ENCODE measurements around the gene HSPA1L. TPM values are rescaled to one million over a fixed set of nuclear protein-coding genes. Genes with fewer than 3 reads are reported as not detected.
A peak's percentile ranks its signal among the peaks of the same experiment; 100 is the strongest.

HSPA1L gene
- total RNA-seq, 1 donor from 2014 or later, result 0.49 TPM

- no peaks in the 10 kb centered on the region for H3K79me2 ChIP-seq (ENCODE audit: low read depth)
- no peaks in the 10 kb centered on the region for H3K9me3 ChIP-seq (ENCODE audit: low read depth)
- Mint-ChIP-seq H3K27me3 (ENCODE audit: insufficient read depth, low read depth) (no peaks in the 10 kb centered on the region), H3K27ac (peak within 1 kb of the TSS; percentile 21), H3K4me1 (peaks cover 6% of the 10 kb centered on the region), H3K9me3 (no peaks in the 10 kb centered on the region), H3K4me3 (no peak within 1 kb of the TSS), H3K36me3 (peaks cover 4% of the 10 kb centered on the region)
- TF ChIP-seq EZH2phosphoT487 (IDR thresholded peaks at IDR 0.05) (no peak), CTCF (IDR thresholded peaks at IDR 0.05) (no peak), EZH2 (IDR thresholded peaks at IDR 0.05) (no peak)
- no peak for DNase-seq (ENCODE audit: low spot score)
- H3K4me2 ChIP-seq, result no peak within 1 kb of the TSS
- no peak within 1 kb of the TSS for H3K27ac ChIP-seq
- H3K27me3 ChIP-seq, result no peaks in the 10 kb centered on the region
- H3K36me3 ChIP-seq, result no peaks in the 10 kb centered on the region
- H4K20me1 ChIP-seq (ENCODE audit: low read depth), result no peaks in the 10 kb centered on the region
- H2AFZ ChIP-seq (replicated peaks), result no peak within 1 kb of the TSS
- H3F3A ChIP-seq (ENCODE audit: low read depth), result no peaks in the 10 kb centered on the region
- no peaks in the 10 kb centered on the region for H3K4me1 ChIP-seq
- H3K9ac ChIP-seq, result no peak within 1 kb of the TSS
- no peak within 1 kb of the TSS for H3K4me3 ChIP-seq
Observed at GRCh38 chr6:31776989-31777666, 38.0 kb downstream of the HSPA1L start, which contains the start of gene VWA7. TSS of gene VWA7 (minus strand) at chr6:31777328. CDS start at chr6:31776779, 549 bp downstream.

- Histone ChIP-seq H3K27ac (no peak overlapping the region), H3K4me3 (no peak overlapping the region), H3K9me3 (ENCODE audit: low read depth) (no peaks in the 10 kb centered on the region), H3K36me3 (no peaks in the 10 kb centered on the region), H4K20me1 (ENCODE audit: low read depth) (no peaks in the 10 kb centered on the region), H3K79me2 (ENCODE audit: low read depth) (no peaks in the 10 kb centered on the region), H2AFZ (replicated peaks) (no peak overlapping the region), H3K9ac (no peak overlapping the region), H3K4me1 (no peaks in the 10 kb centered on the region), H3K4me2 (no peak overlapping the region), H3K27me3 (no peaks in the 10 kb centered on the region), H3F3A (ENCODE audit: low read depth) (no peaks in the 10 kb centered on the region)
- no peaks in the 10 kb centered on the region for H3K9me3 Mint-ChIP-seq
- H3K4me1 Mint-ChIP-seq, result peaks cover 6% of the 10 kb centered on the region
- no peaks in the 10 kb centered on the region for H3K27me3 Mint-ChIP-seq (ENCODE audit: insufficient read depth, low read depth)
- DNase-seq (ENCODE audit: low spot score), result no peak
- TF ChIP-seq CTCF (IDR thresholded peaks at IDR 0.05), result no peak
- no peak for TF ChIP-seq EZH2 (IDR thresholded peaks at IDR 0.05)
- TF ChIP-seq EZH2phosphoT487 (IDR thresholded peaks at IDR 0.05), result no peak
- H3K4me3 Mint-ChIP-seq, result no peak overlapping the region
- H3K27ac Mint-ChIP-seq, result peak overlapping the region; percentile 14
- H3K36me3 Mint-ChIP-seq, result peaks cover 4% of the 10 kb centered on the region
Observed at GRCh38 chr6:31776485-31776988, 38.5 kb downstream of the HSPA1L start.

GRCh38 chr6:31775633-31776484, 39.2 kb downstream of the HSPA1L start:
- H3F3A ChIP-seq (ENCODE audit: low read depth), result no peaks in the 10 kb centered on the region
- H3K4me1 ChIP-seq, result no peaks in the 10 kb centered on the region
- Mint-ChIP-seq H3K36me3 (peaks cover 4% of the 10 kb centered on the region), H3K27me3 (ENCODE audit: insufficient read depth, low read depth) (peaks cover 2% of the 10 kb centered on the region), H3K4me3 (no peak overlapping the region), H3K4me1 (peaks cover 6% of the 10 kb centered on the region), H3K9me3 (no peaks in the 10 kb centered on the region), H3K27ac (peak overlapping the region; percentile 34)
- H3K9me3 ChIP-seq (ENCODE audit: low read depth), result no peaks in the 10 kb centered on the region
- no peaks in the 10 kb centered on the region for H3K36me3 ChIP-seq
- no peaks in the 10 kb centered on the region for H3K27me3 ChIP-seq
- no peak overlapping the region for H3K27ac ChIP-seq
- H3K79me2 ChIP-seq (ENCODE audit: low read depth), result no peaks in the 10 kb centered on the region
- no peak overlapping the region for H3K4me2 ChIP-seq
- DNase-seq (ENCODE audit: low spot score), result no peak
- no peak overlapping the region for H3K4me3 ChIP-seq
- no peak overlapping the region for H2AFZ ChIP-seq (replicated peaks)
- H3K9ac ChIP-seq, result no peak overlapping the region
- no peaks in the 10 kb centered on the region for H4K20me1 ChIP-seq (ENCODE audit: low read depth)
- TF ChIP-seq CTCF (IDR thresholded peaks at IDR 0.05), result no peak
- TF ChIP-seq EZH2 (IDR thresholded peaks at IDR 0.05), result no peak
- TF ChIP-seq EZH2phosphoT487 (IDR thresholded peaks at IDR 0.05), result no peak
